Type B pancreatic cell (in vitro differentiated cells): ENCODE data around the gene TACR2. TPM values are rescaled to one million over a fixed set of nuclear protein-coding genes. Genes with fewer than 3 reads are reported as not detected.
A peak's percentile ranks its signal among the peaks of the same experiment; 100 is the strongest.

Experiments used
- DNase-seq: peaks from one replicate; pipeline ENCODE4 v3.0.0; 2021; ENCODE audit warnings: mixed read lengths; ENCODE audit not compliant: unreplicated experiment; ENCODE audit errors: extremely low spot score
- H3K27ac Mint-ChIP-seq: 2 replicates; pipeline ENCODE4 v1.8.0; 2021; ENCODE audit warnings: mild to moderate bottlenecking, mixed read lengths
- H3K27me3 Mint-ChIP-seq: 2 replicates; pipeline ENCODE4 v1.8.0; 2021; ENCODE audit warnings: mixed read lengths
- H3K36me3 Mint-ChIP-seq: 2 replicates; pipeline ENCODE4 v1.8.0; 2021; ENCODE audit warnings: mixed read lengths
- H3K4me1 Mint-ChIP-seq: one replicate; pipeline ENCODE4 v1.8.0; 2021; ENCODE audit warnings: mixed read lengths; ENCODE audit not compliant: unreplicated experiment
- H3K4me3 Mint-ChIP-seq: 2 replicates; pipeline ENCODE4 v1.8.0; 2021; ENCODE audit warnings: mild to moderate bottlenecking, mixed read lengths
- H3K9me3 Mint-ChIP-seq: 2 replicates; pipeline ENCODE4 v1.8.0; 2021; ENCODE audit warnings: mixed read lengths
- total RNA-seq: library from RNA; stranded (reverse); gene quantifications from 2 replicates; pipeline ENCODE4 v1.2.1, GENCODE V29; 2021; ENCODE audit warnings: low replicate concordance
- TF ChIP-seq, protein P1 (sequence below): fragments of 200-600 bp; sonication (generic); conservative IDR thresholded peaks from 2 replicates; pipeline ENCODE4 v1.5.0; 2021; ENCODE audit warnings: antibody characterized with exemption, mild to moderate bottlenecking

The TACR2 gene
- total RNA-seq, 1 donor from 2014 or later, result not detected

DNA sequence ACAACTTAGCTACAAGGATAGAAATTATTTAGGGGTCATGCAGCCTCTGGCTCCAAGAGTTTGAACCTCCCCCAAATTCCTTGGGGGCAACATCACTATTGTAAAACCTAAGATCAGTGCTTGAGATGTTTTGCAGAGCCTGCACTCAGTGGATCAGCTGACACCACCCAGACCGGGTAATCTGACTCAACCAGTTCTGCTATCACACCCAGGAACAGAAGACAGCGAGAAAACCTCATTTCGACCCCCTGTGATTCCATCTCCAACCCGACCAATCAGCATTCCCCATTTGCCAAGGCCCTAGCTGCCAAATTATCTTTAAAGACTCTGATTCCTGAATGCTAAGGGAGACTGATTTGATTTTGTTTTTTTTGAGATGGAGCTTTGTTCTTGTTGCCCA lies 5.2 kb downstream of the TACR2 start:
- no peaks in the 10 kb centered on the region for H3K36me3 Mint-ChIP-seq
- TF ChIP-seq, protein P1, sequence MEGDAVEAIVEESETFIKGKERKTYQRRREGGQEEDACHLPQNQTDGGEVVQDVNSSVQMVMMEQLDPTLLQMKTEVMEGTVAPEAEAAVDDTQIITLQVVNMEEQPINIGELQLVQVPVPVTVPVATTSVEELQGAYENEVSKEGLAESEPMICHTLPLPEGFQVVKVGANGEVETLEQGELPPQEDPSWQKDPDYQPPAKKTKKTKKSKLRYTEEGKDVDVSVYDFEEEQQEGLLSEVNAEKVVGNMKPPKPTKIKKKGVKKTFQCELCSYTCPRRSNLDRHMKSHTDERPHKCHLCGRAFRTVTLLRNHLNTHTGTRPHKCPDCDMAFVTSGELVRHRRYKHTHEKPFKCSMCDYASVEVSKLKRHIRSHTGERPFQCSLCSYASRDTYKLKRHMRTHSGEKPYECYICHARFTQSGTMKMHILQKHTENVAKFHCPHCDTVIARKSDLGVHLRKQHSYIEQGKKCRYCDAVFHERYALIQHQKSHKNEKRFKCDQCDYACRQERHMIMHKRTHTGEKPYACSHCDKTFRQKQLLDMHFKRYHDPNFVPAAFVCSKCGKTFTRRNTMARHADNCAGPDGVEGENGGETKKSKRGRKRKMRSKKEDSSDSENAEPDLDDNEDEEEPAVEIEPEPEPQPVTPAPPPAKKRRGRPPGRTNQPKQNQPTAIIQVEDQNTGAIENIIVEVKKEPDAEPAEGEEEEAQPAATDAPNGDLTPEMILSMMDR, result no peak
- no peaks in the 10 kb centered on the region for H3K27me3 Mint-ChIP-seq
- peak overlapping the region; percentile 37 for H3K4me3 Mint-ChIP-seq
- H3K9me3 Mint-ChIP-seq, result no peaks in the 10 kb centered on the region
- DNase-seq, result no peak
- H3K4me1 Mint-ChIP-seq, result peaks cover 18% of the 10 kb centered on the region
- H3K27ac Mint-ChIP-seq, result peak overlapping the region; percentile 90

DNA sequence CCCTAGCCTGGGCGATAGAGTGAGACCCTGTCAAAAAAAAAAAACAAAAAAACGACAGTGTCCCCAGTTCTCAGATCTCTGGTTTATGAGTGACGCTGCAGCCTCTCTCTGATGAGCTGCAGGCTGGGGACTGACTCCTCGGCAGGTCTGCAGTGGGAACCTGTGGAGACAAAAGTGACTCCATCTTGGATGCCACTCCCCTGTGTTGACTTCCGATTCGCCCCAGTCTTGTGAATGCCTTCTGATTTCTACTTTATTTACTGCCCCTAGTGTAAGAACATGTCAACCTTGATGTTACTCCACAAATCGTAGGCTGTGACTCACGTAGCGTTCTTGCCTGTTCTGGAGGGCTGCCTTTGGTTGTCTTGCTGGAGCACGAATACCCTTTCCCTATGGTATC lies 6.2 kb downstream of the TACR2 start:
- Mint-ChIP-seq H3K27ac (peak overlapping the region; percentile 90), H3K4me3 (peak overlapping the region; percentile 39), H3K36me3 (no peaks in the 10 kb centered on the region), H3K27me3 (no peaks in the 10 kb centered on the region), H3K9me3 (no peaks in the 10 kb centered on the region), H3K4me1 (peaks cover 19% of the 10 kb centered on the region)
- DNase-seq, result no peak
- TF ChIP-seq, protein P1, result no peak

DNA sequence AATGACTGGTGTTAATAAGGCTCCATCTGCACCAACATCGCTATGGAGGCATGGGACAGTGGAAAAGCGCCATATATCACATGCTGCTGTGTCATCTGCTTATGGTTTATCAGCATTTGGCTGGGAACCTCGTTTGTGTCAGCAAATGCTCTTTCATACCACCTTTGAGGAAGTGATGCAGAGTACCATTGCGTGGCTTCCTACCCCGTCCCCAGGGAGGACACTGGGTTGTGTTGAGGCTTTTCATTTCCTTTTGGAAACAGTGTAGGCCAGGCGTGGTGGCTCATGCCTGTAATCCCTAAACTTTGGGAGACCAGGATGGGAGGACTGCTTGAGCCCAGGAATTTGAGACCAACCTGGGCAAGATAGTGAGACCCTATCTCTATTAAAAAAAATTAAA lies 6.8 kb downstream of the TACR2 start:
- DNase-seq, result no peak
- Mint-ChIP-seq H3K27me3 (no peaks in the 10 kb centered on the region), H3K4me3 (no peak overlapping the region), H3K27ac (no peak overlapping the region), H3K4me1 (peaks cover 19% of the 10 kb centered on the region), H3K9me3 (no peaks in the 10 kb centered on the region), H3K36me3 (no peaks in the 10 kb centered on the region)
- TF ChIP-seq, protein P1, result no peak

DNA sequence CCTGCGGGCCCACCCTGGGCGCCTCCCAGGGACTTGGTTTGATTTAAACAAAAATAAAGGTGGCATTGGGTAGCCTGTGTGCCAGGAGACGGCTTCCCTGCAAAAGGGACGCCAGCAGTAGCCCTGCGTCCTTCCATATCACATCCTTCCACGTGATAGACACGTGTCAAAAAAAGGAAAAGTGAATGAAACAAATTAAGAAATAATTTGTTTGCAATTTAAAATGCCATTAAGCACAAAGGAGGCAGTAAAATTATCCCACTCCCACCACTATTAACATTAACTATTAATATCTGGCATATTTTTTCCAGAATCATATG lies 7.6 kb downstream of the TACR2 start:
- Mint-ChIP-seq H3K27me3 (no peaks in the 10 kb centered on the region), H3K9me3 (no peaks in the 10 kb centered on the region), H3K4me3 (no peak overlapping the region), H3K27ac (peak overlapping the region; percentile 72), H3K36me3 (peaks cover 5% of the 10 kb centered on the region), H3K4me1 (peaks cover 19% of the 10 kb centered on the region)
- TF ChIP-seq, protein P1, result no peak
- no peak for DNase-seq

DNA sequence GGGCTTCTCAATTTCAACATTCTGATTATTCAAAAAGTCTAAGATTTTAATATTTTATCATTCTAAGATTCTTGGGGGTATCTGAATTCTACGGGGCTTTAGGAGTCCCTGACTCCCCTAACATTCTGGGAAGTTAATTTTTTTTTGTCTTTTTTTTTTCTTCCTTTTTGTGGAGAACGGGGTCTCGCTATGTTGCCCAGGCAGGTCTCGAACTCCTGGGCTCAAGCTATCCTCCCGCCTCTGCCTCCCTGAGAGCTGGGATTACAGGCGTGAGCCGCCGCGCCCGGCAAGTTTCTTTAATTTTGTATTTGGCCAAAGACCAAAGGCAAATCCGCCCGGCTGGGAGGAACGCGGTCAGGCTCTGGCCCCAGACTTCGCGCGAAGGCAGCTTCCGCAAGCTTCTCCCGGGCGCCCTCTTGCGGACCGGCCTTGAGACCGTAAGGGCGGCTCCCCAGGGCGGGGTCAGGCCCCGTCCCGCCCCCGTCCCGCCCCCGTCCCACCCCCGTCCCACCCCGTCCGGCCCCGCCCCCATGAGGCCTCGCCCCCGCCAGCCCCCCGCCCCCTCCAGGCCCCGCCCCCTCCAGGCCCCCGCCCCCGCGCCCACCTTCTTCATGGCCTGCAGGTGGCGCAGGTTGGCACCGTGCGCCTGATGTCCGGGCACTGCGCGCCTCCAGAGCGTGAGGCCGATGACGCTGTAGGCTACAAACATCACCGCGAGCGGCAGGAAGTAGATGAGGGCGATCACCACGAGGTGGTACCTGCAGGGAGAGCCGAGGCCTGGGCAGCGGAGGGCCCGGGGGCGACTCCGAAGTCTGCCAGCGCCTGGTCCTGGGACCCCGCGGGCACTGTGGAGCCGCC lies 8.2 kb downstream of the TACR2 start:
- Mint-ChIP-seq H3K27me3 (no peaks in the 10 kb centered on the region), H3K4me1 (peaks cover 19% of the 10 kb centered on the region), H3K27ac (peak overlapping the region; percentile 72), H3K4me3 (peak overlapping the region; percentile 82), H3K9me3 (no peaks in the 10 kb centered on the region), H3K36me3 (peaks cover 9% of the 10 kb centered on the region)
- peak; percentile 96 for DNase-seq
- TF ChIP-seq, protein P1, result peak; percentile 87
